Measurements from ENCODE around the gene IREB2.

- no peak for TF ChIP-seq CTCF (IDR thresholded peaks at IDR 0.05 in 8 of 11, conservative IDR thresholded peaks at IDR 0.05 in 3 of 11)
- TF ChIP-seq POLR2A (IDR thresholded peaks at IDR 0.05): no peak
These were observed 95.3 kb downstream of the IREB2 start for GRCh38 chr15:78533331-78533730.

Data from spleen (tissue), 7 donors.